HL-60 (cell line): Measurements from ENCODE around the gene DMAC1.

Source experiments
- CTCF ChIP-seq: IDR thresholded peaks from one replicate; pipeline ENCODE4 v1.5.1; 2011; ENCODE audit warnings: low read length, control low read depth, inconsistent platforms; ENCODE audit not compliant: insufficient read depth
- GABPA ChIP-seq: IDR thresholded peaks from 2 replicates; pipeline ENCODE4 v1.6.1; 2012; ENCODE audit warnings: low read depth
- POLR2AphosphoS5 ChIP-seq: IDR thresholded peaks from 2 replicates; pipeline ENCODE4 v1.6.1; 2012; ENCODE audit warnings: low read depth
- REST ChIP-seq: IDR thresholded peaks from 2 replicates; pipeline ENCODE4 v1.6.1; 2012; ENCODE audit warnings: low read depth; ENCODE audit not compliant: insufficient replicate concordance

GRCh38 chr9:7780261-7780988, 19.2 kb downstream of the DMAC1 start:
- TF ChIP-seq POLR2AphosphoS5 = no peak
- TF ChIP-seq REST = no peak
- no peak for TF ChIP-seq CTCF
- TF ChIP-seq GABPA = no peak
